Omental fat pad (tissue), 4 donors: Measurements from ENCODE around the gene AKAP6. TPM values are rescaled to one million over a fixed set of nuclear protein-coding genes. Genes with fewer than 3 reads are reported as not detected.

Source experiments
- ATAC-seq: fragments of 150-250 bp; one replicate; pipeline ENCODE4 v1.9.1; 2016; ENCODE audit warnings: mild to moderate bottlenecking, moderate library complexity; ENCODE audit not compliant: low FRiP score
- DNase-seq: peaks from one replicate; pipeline ENCODE4 v3.0.0-alpha.2; 2019; ENCODE audit warnings: low spot score
- total RNA-seq, 4 donors: library from RNA; depleted of rRNA; stranded (reverse); fragments of >200 nt; gene quantifications; one replicate each; pipeline ENCODE4 v1.1.0, GENCODE V29; 2016
- TF ChIP-seq, protein P1 (sequence below), 3 donors: fragments of 450-650 bp; IDR thresholded peaks; one replicate each; pipeline ENCODE4 v1.5.1; 2016 to 2017; ENCODE audit warnings: antibody characterized with exemption in 3 of 3, mild to moderate bottlenecking in 3 of 3, moderate library complexity in 2 of 3

Gene AKAP6
- total RNA-seq, 4 donors from 2014 or later = 3.3 to 8.7 (median 5.2) TPM

DNA sequence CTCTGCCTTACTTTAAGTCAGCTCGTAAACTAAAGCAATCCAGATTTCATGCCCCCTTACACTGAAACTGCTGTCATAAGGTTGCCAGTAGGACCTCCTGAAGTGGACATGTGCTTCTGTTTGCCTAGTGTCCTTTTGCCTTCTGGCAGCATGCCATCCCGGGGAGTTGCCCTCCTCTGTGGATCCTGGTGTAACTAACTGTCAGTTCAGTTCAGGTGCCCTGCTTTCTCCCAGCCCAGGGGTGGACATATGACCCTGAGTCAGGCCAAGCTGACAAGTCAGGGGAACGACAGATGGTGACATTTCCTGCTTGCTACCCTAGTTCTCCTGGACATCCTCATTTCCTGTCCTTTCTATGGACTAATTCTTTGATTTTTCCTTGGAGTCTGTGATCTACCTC is 25.6 kb downstream of the AKAP6 start:
- no peak for DNase-seq
- no peak for ATAC-seq
- TF ChIP-seq, protein P1, sequence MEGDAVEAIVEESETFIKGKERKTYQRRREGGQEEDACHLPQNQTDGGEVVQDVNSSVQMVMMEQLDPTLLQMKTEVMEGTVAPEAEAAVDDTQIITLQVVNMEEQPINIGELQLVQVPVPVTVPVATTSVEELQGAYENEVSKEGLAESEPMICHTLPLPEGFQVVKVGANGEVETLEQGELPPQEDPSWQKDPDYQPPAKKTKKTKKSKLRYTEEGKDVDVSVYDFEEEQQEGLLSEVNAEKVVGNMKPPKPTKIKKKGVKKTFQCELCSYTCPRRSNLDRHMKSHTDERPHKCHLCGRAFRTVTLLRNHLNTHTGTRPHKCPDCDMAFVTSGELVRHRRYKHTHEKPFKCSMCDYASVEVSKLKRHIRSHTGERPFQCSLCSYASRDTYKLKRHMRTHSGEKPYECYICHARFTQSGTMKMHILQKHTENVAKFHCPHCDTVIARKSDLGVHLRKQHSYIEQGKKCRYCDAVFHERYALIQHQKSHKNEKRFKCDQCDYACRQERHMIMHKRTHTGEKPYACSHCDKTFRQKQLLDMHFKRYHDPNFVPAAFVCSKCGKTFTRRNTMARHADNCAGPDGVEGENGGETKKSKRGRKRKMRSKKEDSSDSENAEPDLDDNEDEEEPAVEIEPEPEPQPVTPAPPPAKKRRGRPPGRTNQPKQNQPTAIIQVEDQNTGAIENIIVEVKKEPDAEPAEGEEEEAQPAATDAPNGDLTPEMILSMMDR (IDR thresholded peaks at IDR 0.05) = no peak

DNA sequence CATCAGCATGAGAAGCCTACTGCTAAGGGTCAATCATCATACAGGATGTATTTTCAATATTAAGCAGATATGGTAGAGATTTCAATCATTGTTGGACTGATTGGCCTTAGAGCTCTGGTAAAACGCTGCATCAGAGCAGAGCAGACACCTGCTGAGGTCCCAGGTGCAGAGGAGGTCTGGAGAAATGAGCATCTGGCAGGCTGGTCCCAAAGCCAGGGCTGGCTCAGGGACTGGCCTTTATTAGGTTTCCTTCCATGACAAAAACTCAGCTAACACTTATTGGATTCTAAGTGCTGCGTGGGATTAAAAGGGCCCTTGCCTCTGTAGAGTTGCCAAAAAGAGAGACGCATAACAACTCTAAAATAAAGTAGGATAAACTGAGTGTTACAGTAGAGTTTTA is 29.7 kb downstream of the AKAP6 start:
- TF ChIP-seq, protein P1 (IDR thresholded peaks at IDR 0.05) = no peak
- ATAC-seq (no peak), DNase-seq (no peak)

DNA sequence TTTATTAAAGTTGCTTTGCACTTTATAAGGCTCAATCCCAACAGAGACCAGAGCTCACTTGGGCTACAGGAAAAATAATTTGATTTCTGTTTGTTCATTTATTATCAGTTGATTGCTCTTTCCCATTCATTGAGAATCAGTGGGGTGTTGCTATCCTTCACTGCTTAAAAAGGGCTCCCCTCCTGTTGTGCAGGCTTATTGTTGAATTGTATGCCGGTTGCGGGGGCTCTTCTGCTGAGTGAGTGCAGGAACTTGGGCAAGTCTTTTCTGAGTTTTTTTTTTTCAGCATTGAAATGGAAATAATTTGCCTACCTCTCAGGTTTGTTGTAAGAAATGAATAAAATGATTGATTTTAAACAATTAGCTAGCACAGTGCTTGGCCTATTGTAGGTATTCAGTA is 32.6 kb downstream of the AKAP6 start:
- TF ChIP-seq, protein P1 (IDR thresholded peaks at IDR 0.05) = no peak
- no peak for ATAC-seq
- DNase-seq = no peak

DNA sequence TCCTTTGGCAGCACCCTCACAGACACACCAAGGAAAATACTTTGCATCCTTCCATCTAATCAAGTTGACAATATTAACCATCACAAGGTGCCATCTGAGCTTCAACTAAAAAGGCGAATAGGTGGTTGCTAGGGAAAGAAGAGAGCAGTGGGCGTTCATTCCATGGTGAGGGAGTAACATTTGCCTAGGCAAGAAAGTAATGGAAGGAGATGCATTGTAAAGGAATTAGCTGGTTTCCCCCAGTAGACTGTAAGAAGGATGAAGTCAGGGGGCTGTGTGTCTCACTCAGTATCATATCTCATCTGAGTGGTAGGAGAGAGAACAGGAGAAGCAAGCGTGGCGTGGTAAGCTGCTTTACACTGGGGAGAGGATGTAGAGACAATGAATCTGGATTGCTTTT is 34.7 kb downstream of the AKAP6 start:
- TF ChIP-seq, protein P1 (IDR thresholded peaks at IDR 0.05) = no peak
- DNase-seq (no peak), ATAC-seq (no peak)

DNA sequence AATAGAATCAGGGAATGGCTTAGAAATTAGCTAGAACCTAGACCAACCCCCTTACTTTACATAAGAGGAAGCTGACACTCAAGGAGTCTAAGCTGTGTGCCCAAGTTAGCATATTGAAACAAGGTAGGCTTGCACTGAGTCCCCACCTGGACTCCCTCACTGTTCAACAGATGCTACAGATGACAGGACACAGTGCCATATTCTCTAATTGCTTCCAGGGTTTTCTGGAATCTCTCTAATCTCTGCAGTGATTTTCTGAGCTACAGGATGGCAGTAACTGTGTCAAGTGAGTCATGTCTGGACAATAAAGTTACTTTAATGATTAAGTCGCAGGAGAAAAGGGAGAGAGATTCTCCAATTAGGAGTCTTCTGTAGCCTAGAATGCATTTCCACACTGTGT is 35.8 kb downstream of the AKAP6 start:
- TF ChIP-seq, protein P1 (IDR thresholded peaks at IDR 0.05) = no peak
- no peak for ATAC-seq

DNA sequence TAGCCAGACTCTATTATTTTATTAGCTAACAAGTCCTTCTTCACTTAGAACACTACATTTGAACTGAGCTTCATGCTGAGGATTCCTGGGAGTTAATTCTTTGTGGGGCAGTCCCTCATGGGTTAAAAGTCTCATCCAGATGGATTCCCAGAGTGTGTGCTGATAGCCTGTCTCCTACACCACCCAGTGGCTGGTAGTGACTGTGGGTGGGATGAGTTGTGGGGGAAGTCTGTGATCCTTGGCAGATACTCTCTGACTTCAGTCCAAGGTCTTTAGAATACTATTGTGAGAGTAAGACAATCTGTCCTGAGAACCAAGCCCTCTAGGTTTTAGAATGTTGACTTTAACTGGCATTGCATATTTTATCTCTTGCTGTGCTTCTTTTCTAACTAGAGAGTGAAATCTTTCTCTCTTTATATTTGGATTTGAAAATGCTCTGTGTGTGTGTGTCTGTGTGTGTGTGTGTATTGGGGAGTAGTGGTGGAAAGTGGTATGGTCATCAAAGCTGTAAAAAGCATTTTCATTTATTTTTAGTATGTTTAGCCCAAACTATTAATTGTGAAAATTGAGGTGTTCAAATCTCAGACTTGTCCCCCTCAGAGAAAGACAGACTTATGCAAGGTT is 37.3 kb downstream of the AKAP6 start:
- no peak for DNase-seq
- ATAC-seq = no peak
- TF ChIP-seq, protein P1 (IDR thresholded peaks at IDR 0.05) = no peak

More for the DNA sequence above, 35.8 kb downstream of the AKAP6 start:
- DNase-seq = no peak

DNA sequence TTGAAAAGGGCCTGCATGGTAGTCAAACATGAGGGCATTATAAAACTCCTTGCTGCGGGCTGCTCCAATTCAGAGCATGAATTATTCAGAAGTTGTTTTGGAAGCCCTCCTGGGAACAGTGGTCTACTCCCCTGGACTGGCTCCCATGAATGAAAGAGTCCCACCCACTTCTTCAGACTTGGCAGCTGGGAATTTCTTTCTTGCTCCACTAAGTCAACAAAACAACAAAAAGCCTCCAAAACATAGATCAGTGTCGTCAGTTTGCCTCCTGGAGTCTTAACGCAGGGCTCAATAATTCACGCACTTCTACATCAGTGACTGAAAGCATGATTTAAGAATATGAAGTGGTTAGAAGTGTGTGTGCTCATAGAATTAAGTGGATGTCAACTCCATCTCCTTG is 37.9 kb downstream of the AKAP6 start:
- DNase-seq (no peak), ATAC-seq (no peak)
- TF ChIP-seq, protein P1 (IDR thresholded peaks at IDR 0.05) = no peak
